ENCODE results near the gene UNKL.
"Not testable (repeated sequence)": the region's sequence is repeated elsewhere in the genome, so short reads cannot be mapped to it uniquely, and the experiment has no call there.

UNKL gene

GRCh38 chr16:1450841-1451240 lies 36.3 kb upstream of the UNKL start:
- no peaks in the 10 kb centered on the region for H3K4me1 Mint-ChIP-seq
- ATAC-seq (no peak), DNase-seq (ENCODE audit: low spot score in 2 of 2) (no peak)

GRCh38 chr16:1450218-1450617 lies 35.7 kb upstream of the UNKL start:
- Mint-ChIP-seq H3K4me3 (no peak overlapping the region), H3K27ac (no peak overlapping the region), H3K36me3 (peaks cover 6% of the 10 kb centered on the region), H3K4me1 (no peaks in the 10 kb centered on the region), H3K9me3 (no peaks in the 10 kb centered on the region)
- DNase-seq (ENCODE audit: low spot score in 2 of 2): no peak
- no peak for ATAC-seq

More at GRCh38 chr16:1450841-1451240, 36.3 kb upstream of the UNKL start:
- peaks cover 6% of the 10 kb centered on the region for H3K36me3 Mint-ChIP-seq
- no peak overlapping the region for H3K4me3 Mint-ChIP-seq
- no peak overlapping the region for H3K27ac Mint-ChIP-seq
- no peaks in the 10 kb centered on the region for H3K9me3 Mint-ChIP-seq

- Mint-ChIP-seq H3K4me3 (no peak overlapping the region), H3K36me3 (peaks cover 6% of the 10 kb centered on the region), H3K27ac (peak overlapping the region; percentile 32), H3K9me3 (no peaks in the 10 kb centered on the region), H3K4me1 (no peaks in the 10 kb centered on the region)
- ATAC-seq: no peak
- no peak for DNase-seq (ENCODE audit: low spot score in 2 of 2)
Measured at GRCh38 chr16:1449201-1449788, 34.8 kb upstream of the UNKL start.

DNA sequence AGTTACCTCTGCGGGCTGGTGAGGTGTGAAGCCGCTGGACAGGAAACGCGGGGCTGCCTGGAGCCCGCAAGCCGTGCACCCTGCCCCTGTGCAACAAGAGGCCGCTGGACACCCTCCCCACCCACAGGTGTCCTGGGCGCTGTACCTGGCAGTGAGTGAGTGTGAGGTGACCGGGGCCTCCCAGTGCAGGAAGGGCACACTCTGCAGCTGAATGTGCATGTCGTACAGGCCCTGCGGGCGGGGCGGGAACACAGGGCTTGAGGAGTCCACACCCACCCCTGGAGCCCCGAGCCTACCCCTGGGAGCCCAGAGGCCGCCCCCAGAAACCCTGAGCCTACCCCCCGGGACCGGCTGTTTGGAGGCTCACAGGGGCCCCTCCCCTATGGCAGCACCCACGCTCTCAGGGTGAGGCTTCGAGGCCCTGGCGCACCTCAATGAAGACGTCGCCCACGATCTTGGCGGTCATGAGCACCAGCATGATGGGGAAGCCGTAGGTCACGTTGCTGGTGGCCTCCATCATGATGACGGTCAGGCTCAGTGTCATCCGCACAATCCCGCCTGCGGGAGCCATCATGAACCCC lies 34.1 kb upstream of the UNKL start:
- DNase-seq (ENCODE audit: low spot score in 2 of 2) (no peak), ATAC-seq (no peak)
- Mint-ChIP-seq H3K4me1 (no peaks in the 10 kb centered on the region), H3K27ac (no peak overlapping the region), H3K9me3 (no peaks in the 10 kb centered on the region), H3K4me3 (no peak overlapping the region), H3K36me3 (peaks cover 6% of the 10 kb centered on the region)

GRCh38 chr16:1447965-1448364 lies 33.5 kb upstream of the UNKL start:
- Mint-ChIP-seq H3K27ac (no peak overlapping the region), H3K4me1 (no peaks in the 10 kb centered on the region), H3K4me3 (no peak overlapping the region), H3K9me3 (no peaks in the 10 kb centered on the region), H3K36me3 (peaks cover 6% of the 10 kb centered on the region)
- DNase-seq (ENCODE audit: low spot score in 2 of 2): no peak
- no peak for ATAC-seq

- H3K27ac Mint-ChIP-seq: no peak overlapping the region
- no peaks in the 10 kb centered on the region for H3K9me3 Mint-ChIP-seq
- peaks cover 6% of the 10 kb centered on the region for H3K36me3 Mint-ChIP-seq
- ATAC-seq (no peak), DNase-seq (ENCODE audit: low spot score in 2 of 2) (no peak)
- no peak overlapping the region for H3K4me3 Mint-ChIP-seq
- no peaks in the 10 kb centered on the region for H3K4me1 Mint-ChIP-seq
Measured at GRCh38 chr16:1446296-1447080, 32.0 kb upstream of the UNKL start.

DNA sequence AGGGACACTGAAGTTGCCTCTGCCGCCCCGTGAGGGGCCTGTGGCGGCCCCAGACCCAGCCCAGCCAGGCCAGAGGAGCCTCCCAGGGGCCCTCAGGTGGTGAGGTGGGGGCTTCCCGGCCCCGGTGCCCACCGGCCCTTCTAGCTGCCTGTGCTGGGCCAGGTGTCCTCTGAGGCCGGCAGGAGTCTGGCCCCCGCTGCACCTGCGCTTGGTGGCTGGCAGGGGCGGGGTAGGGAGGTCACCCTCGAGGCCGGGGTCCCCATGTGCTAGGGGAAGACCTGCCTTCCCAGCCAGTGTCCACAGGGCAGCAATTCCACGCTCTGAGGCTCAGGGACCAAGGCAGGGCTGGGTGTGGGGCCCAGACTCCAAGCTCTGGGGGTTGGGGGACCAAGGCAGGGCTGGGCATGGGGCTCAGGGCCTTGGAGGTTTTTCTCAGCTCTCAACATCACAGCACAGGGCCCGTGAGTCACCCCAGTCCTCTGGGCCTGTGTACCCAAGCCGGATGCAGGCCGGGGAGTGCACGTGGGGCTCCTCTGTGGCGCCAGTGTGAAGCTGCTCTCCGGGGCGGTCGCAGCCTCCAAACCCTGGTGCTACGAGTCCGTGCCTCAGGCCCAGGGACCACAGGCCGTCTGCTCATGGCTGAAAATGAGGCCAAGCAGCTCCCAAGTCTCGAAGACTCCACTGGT lies 31.2 kb upstream of the UNKL start:
- Mint-ChIP-seq H3K9me3 (no peaks in the 10 kb centered on the region), H3K4me1 (no peaks in the 10 kb centered on the region), H3K36me3 (peaks cover 6% of the 10 kb centered on the region), H3K27ac (no peak overlapping the region), H3K4me3 (no peak overlapping the region)
- ATAC-seq (no peak), DNase-seq (ENCODE audit: low spot score in 2 of 2) (no peak)

- no peak for ATAC-seq
- Mint-ChIP-seq H3K9me3 (no peaks in the 10 kb centered on the region), H3K4me1 (no peaks in the 10 kb centered on the region), H3K36me3 (peaks cover 4% of the 10 kb centered on the region), H3K27ac (no peak overlapping the region), H3K4me3 (no peak overlapping the region)
- no peak for DNase-seq (ENCODE audit: low spot score in 2 of 2)
Measured at GRCh38 chr16:1444730-1445517, 30.4 kb upstream of the UNKL start.

- ATAC-seq (no peak), DNase-seq (ENCODE audit: low spot score in 2 of 2) (no peak)
- Mint-ChIP-seq H3K4me3 (no peak within 1 kb of the TSS), H3K4me1 (no peaks in the 10 kb centered on the region), H3K36me3 (peaks cover 6% of the 10 kb centered on the region), H3K27ac (no peak within 1 kb of the TSS), H3K9me3 (no peaks in the 10 kb centered on the region)
Measured at GRCh38 chr16:1443980-1444729, 29.7 kb upstream of the UNKL start, which contains the start of gene CCDC154. Gene CCDC154, minus strand, starts transcription at chr16:1444556. Its CDS starts 234 bp downstream, at chr16:1444322.

DNA sequence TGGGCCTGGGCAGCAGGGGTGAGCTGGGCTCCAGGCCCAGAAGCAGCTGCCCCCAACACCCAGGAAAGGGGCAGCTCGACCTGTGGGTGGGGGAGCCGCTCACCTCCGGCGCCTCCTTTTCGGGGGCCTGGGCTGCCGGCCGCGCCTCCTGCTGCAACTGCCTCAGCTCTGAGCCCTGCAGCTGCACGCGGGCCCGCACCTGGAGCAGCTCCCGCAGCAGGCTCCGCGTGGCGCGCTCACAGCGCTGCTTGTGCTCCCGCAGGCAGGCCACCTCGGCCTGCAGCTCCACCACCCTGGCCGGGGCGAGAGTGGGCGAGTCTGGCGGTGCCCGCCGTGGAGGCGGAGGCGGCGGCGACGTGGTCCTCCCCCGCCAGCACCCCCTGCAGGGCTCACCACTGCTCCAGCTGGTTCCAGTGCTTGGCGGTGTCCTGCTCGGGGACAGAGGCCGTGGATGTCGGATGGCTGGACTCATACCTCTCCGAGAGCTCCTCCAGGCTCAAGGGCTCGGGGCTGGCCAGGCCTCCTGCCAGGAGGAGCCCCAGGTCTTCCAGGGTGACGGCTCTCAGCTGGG lies 29.0 kb upstream of the UNKL start:
- peaks cover 6% of the 10 kb centered on the region for H3K36me3 Mint-ChIP-seq
- no peak overlapping the region for H3K4me3 Mint-ChIP-seq
- ATAC-seq (no peak), DNase-seq (ENCODE audit: low spot score in 2 of 2) (no peak)
- H3K9me3 Mint-ChIP-seq: no peaks in the 10 kb centered on the region
- H3K27ac Mint-ChIP-seq: no peak overlapping the region
- H3K4me1 Mint-ChIP-seq: no peaks in the 10 kb centered on the region

DNA sequence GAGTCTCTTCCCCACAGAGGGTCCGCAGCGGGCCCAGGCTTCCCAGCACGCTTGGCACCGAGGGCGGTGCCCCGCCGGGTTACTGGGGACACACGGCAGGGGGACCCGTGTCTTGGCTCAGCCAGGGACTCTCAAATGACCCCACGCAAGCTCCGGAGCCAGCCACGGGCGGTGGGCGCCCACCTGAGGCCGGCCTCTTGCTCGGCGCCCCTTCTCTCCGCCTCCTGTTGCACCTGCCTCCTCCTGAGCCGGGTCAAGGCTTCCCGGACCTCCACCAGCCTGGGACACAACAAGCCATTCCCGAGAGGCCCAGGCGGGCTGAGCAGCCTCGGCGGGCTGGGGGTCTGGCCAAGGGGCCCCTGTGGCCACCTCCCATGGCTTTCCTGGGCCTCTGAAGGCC lies 28.2 kb upstream of the UNKL start:
- ATAC-seq (no peak), DNase-seq (ENCODE audit: low spot score in 2 of 2) (no peak)
- no peak overlapping the region for H3K4me3 Mint-ChIP-seq
- H3K27ac Mint-ChIP-seq: no peak overlapping the region
- no peaks in the 10 kb centered on the region for H3K9me3 Mint-ChIP-seq
- H3K4me1 Mint-ChIP-seq: no peaks in the 10 kb centered on the region
- H3K36me3 Mint-ChIP-seq: peaks cover 6% of the 10 kb centered on the region

GRCh38 chr16:1441391-1441829 lies 26.9 kb upstream of the UNKL start:
- ATAC-seq (no peak), DNase-seq (ENCODE audit: low spot score in 2 of 2) (no peak)
- H3K27ac Mint-ChIP-seq: no peak overlapping the region
- H3K4me1 Mint-ChIP-seq: no peaks in the 10 kb centered on the region
- no peak overlapping the region for H3K4me3 Mint-ChIP-seq
- H3K9me3 Mint-ChIP-seq: no peaks in the 10 kb centered on the region
- peaks cover 6% of the 10 kb centered on the region for H3K36me3 Mint-ChIP-seq

DNA sequence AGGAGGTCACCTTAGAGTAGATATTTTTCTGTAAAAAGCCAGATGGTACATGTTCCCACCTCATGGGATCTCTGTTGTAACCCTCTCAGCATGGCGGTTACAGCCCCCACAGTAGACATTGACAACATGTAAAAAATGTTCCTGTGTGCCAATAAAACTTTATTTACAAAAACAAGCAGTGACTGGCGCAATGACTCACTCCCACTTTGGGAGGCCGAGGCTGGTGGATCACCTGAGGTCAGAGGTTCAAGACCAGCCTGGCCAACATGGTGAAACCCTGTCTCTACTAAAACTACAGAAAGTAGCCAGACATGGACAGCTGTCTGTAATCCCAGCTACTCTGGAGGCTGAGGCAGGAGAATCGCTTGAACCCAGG lies 25.2 kb upstream of the UNKL start:
- not testable (repeated sequence) for H3K4me3 Mint-ChIP-seq; H3K27ac Mint-ChIP-seq; ATAC-seq; H3K9me3 Mint-ChIP-seq; H3K36me3 Mint-ChIP-seq; DNase-seq (ENCODE audit: low spot score in 2 of 2); H3K4me1 Mint-ChIP-seq

DNA sequence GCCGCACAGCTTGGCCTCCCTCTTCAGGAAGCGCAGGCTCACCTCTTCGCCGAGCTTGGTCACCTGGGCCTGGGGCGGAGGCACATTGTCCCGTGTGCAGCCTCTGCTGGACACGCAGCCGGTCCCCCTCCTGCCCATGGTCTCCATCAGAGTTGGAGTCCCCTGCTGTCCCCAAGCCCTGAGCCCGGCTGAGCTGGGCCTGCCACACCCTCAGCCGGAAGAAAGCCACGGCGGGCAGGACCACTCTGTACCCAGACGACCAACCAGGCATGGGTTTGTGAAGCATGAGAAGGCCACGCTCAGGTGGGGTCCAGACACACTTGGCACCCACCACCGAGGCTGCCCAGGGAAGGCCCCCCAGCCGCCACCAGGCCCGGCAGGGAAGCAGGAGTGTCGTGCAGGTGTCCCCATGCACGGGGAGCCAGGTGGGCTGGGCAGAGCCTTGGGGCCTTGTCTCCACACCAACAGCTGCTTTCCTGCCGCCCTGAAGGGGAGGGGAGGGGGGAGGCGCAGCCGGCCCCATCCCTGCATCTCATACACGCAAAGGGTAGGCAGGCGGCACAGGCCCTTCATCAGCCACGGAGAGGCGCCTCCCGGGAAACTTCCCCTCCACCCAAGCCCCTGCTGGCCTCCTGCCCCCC lies 24.7 kb upstream of the UNKL start:
- Mint-ChIP-seq H3K36me3 (peaks cover 6% of the 10 kb centered on the region), H3K27ac (no peak overlapping the region), H3K4me3 (no peak overlapping the region)

More for the DNA sequence above, 24.7 kb upstream of the UNKL start:
- no peaks in the 10 kb centered on the region for H3K9me3 Mint-ChIP-seq
- no peaks in the 10 kb centered on the region for H3K4me1 Mint-ChIP-seq
- DNase-seq (ENCODE audit: low spot score in 2 of 2) (no peak), ATAC-seq (no peak)
